DND-41 (cell line): ENCODE results near the gene ZNRF2.

Experiments used
- ATAC-seq: fragments of 200-7000 bp; cut with Tn5 transposase; 3 replicates; pipeline ENCODE4 v1.9.1; 2021; ENCODE audit warnings: low read depth; ENCODE audit not compliant: insufficient read depth
- DNase-seq: peaks from one replicate; pipeline ENCODE4 v3.0.0-alpha.2; 2020
- H2AFZ ChIP-seq: 2 replicates; pipeline ENCODE4 v1.6.0; 2012; ENCODE audit warnings: low read depth, low read length
- H3K27ac ChIP-seq: 2 replicates; pipeline ENCODE4 v1.5.1; 2012; ENCODE audit warnings: low read length, inconsistent platforms
- H3K27me3 ChIP-seq: fragments of 200-600 bp; sonication (generic); 2 replicates; pipeline ENCODE4 v1.6.0; 2012; ENCODE audit warnings: low read length, mild to moderate bottlenecking, inconsistent platforms; ENCODE audit not compliant: insufficient read depth, poor library complexity
- H3K36me3 ChIP-seq: 2 replicates; pipeline ENCODE4 v1.5.1; 2012; ENCODE audit warnings: low read length, inconsistent platforms; ENCODE audit not compliant: insufficient read depth
- H3K4me1 ChIP-seq: 2 replicates; pipeline ENCODE4 v1.5.1; 2012; ENCODE audit warnings: mild to moderate bottlenecking, low read length; ENCODE audit not compliant: insufficient read depth
- H3K4me2 ChIP-seq: 2 replicates; pipeline ENCODE4 v1.6.0; 2012; ENCODE audit warnings: mild to moderate bottlenecking, moderate library complexity, low read length, inconsistent platforms; ENCODE audit not compliant: insufficient read depth
- H3K4me3 ChIP-seq, 2 experiments: fragments of 200-600 bp in 1 of 2; shearing (Covaris generic) in 1 of 2; 2 replicates each; pipeline ENCODE4 v1.5.1; 2012 to 2016; ENCODE audit warnings: inconsistent platforms in 2 of 2, low read length in 2 of 2, mild to moderate bottlenecking in 2 of 2, low read depth in 1 of 2, moderate library complexity in 1 of 2
- H3K79me2 ChIP-seq: 2 replicates; pipeline ENCODE4 v1.6.0; 2012; ENCODE audit warnings: low read length, inconsistent platforms; ENCODE audit not compliant: insufficient read depth
- H3K9ac ChIP-seq: 2 replicates; pipeline ENCODE4 v1.6.0; 2012; ENCODE audit warnings: low read depth, mild to moderate bottlenecking, inconsistent platforms, low read length, moderate library complexity
- H3K9me3 ChIP-seq: 2 replicates; pipeline ENCODE4 v1.5.1; 2012; ENCODE audit warnings: low read length, moderate library complexity, mild to moderate bottlenecking, inconsistent platforms; ENCODE audit not compliant: insufficient read depth, severe bottlenecking
- H4K20me1 ChIP-seq: 2 replicates; pipeline ENCODE4 v1.6.0; 2012; ENCODE audit warnings: low read length; ENCODE audit not compliant: insufficient read depth
- EZH2 ChIP-seq: IDR thresholded peaks from 3 replicates; pipeline ENCODE4 v1.6.1; 2012; ENCODE audit warnings: borderline replicate concordance, low read depth, mild to moderate bottlenecking, moderate library complexity, low read length, inconsistent platforms; ENCODE audit not compliant: severe bottlenecking
- TF ChIP-seq, protein P1 (sequence below): IDR thresholded peaks from 2 replicates; pipeline ENCODE4 v1.5.1; 2012; ENCODE audit warnings: borderline replicate concordance, low read length, moderate library complexity, mild to moderate bottlenecking; ENCODE audit not compliant: poor library complexity, severe bottlenecking; ENCODE audit errors: extremely low read depth

Gene ZNRF2

DNA sequence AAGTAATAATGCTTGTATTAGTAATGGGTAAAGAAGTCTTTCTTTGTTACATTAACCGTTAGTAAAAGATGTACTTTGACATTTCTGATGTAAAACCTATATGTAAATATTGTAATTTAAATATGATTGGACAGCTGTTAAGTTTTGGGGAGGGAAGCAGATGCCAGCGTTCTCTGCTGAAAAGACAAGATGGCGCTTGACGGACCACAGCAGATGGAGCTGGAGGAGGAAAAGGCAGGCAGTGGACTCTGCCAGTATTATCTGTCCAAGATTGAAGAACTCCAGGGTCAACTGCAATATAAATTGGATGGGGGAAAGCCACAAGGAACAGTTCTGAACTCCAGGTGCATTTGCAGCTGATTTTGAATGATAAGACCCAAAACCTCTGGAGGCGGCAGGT, 86.9 kb downstream of the ZNRF2 start:
- peaks cover 12% of the 10 kb centered on the region; the same call in 1 of the 2 replicates for H3K36me3 ChIP-seq
- H3K4me3 ChIP-seq: no peak overlapping the region
- H3K79me2 ChIP-seq: no peaks in the 10 kb centered on the region
- no peaks in the 10 kb centered on the region for H4K20me1 ChIP-seq
- H3K4me2 ChIP-seq: no peak overlapping the region
- no peak overlapping the region for H3K27ac ChIP-seq
- H3K4me1 ChIP-seq: no peaks in the 10 kb centered on the region
- H2AFZ ChIP-seq: no peak overlapping the region
- TF ChIP-seq, protein P1, sequence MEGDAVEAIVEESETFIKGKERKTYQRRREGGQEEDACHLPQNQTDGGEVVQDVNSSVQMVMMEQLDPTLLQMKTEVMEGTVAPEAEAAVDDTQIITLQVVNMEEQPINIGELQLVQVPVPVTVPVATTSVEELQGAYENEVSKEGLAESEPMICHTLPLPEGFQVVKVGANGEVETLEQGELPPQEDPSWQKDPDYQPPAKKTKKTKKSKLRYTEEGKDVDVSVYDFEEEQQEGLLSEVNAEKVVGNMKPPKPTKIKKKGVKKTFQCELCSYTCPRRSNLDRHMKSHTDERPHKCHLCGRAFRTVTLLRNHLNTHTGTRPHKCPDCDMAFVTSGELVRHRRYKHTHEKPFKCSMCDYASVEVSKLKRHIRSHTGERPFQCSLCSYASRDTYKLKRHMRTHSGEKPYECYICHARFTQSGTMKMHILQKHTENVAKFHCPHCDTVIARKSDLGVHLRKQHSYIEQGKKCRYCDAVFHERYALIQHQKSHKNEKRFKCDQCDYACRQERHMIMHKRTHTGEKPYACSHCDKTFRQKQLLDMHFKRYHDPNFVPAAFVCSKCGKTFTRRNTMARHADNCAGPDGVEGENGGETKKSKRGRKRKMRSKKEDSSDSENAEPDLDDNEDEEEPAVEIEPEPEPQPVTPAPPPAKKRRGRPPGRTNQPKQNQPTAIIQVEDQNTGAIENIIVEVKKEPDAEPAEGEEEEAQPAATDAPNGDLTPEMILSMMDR: no peak
- no peak for TF ChIP-seq EZH2
- no peak overlapping the region for H3K9ac ChIP-seq
- no peak for DNase-seq
- no peaks in the 10 kb centered on the region for H3K9me3 ChIP-seq
- no peaks in the 10 kb centered on the region for H3K27me3 ChIP-seq
- no peak for ATAC-seq

GRCh38 chr7:30378275-30378674, 93.9 kb downstream of the ZNRF2 start:
- 0 out of 2 replicates have a peak, but pooled peaks cover 3% of the 10 kb centered on the region for H3K36me3 ChIP-seq
- no peak overlapping the region for H3K4me2 ChIP-seq
- no peaks in the 10 kb centered on the region for H3K9me3 ChIP-seq
- H3K79me2 ChIP-seq: no peaks in the 10 kb centered on the region
- TF ChIP-seq EZH2: no peak
- TF ChIP-seq, protein P1: no peak
- H3K4me3 ChIP-seq: no peak overlapping the region
- H3K4me1 ChIP-seq: no peaks in the 10 kb centered on the region
- no peak overlapping the region for H3K9ac ChIP-seq
- H3K27ac ChIP-seq: no peak overlapping the region
- no peak for ATAC-seq
- no peaks in the 10 kb centered on the region for H3K27me3 ChIP-seq
- H4K20me1 ChIP-seq: no peaks in the 10 kb centered on the region
- H2AFZ ChIP-seq: no peak overlapping the region
- DNase-seq: no peak

DNA sequence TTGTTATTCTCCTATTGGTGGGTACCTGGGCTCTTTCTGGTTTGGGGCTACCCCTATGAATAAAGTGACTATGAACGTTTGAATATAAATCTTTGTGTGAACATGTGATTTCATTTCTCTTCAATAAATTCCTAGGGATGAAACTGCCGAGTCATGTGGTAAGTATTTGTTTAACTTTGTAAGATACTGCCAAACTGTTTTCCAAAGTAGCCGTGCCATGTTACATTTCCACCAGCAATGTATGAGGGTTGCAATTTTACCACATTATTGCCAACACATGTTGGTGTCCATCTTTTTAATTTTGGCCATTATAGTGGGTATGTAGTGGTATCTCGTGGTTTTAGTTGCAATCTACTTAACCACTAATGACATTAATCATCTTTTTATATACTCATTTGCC, 94.7 kb downstream of the ZNRF2 start:
- Histone ChIP-seq H3K4me3 (no peak overlapping the region), H4K20me1 (no peaks in the 10 kb centered on the region), H3K27ac (no peak overlapping the region), H3K27me3 (no peaks in the 10 kb centered on the region), H3K79me2 (no peaks in the 10 kb centered on the region), H2AFZ (no peak overlapping the region), H3K36me3 (0 out of 2 replicates have a peak, but pooled peaks cover 3% of the 10 kb centered on the region), H3K4me2 (no peak overlapping the region), H3K9ac (no peak overlapping the region), H3K9me3 (no peaks in the 10 kb centered on the region), H3K4me1 (no peaks in the 10 kb centered on the region)
- ATAC-seq (no peak), DNase-seq (no peak)
- no peak for TF ChIP-seq EZH2

GRCh38 chr7:30379741-30380140, 95.3 kb downstream of the ZNRF2 start:
- Histone ChIP-seq H3K9me3 (no peaks in the 10 kb centered on the region), H3K4me2 (no peak overlapping the region)

More at GRCh38 chr7:30379741-30380140, 95.3 kb downstream of the ZNRF2 start:
- Histone ChIP-seq H3K4me3 (no peak overlapping the region), H3K4me1 (no peaks in the 10 kb centered on the region), H2AFZ (no peak overlapping the region), H3K36me3 (0 out of 2 replicates have a peak, but pooled peaks cover 3% of the 10 kb centered on the region), H4K20me1 (no peaks in the 10 kb centered on the region), H3K27me3 (no peaks in the 10 kb centered on the region), H3K9ac (no peak overlapping the region), H3K79me2 (no peaks in the 10 kb centered on the region), H3K27ac (no peak overlapping the region)
- TF ChIP-seq, protein P1: no peak
- no peak for TF ChIP-seq EZH2
- DNase-seq (no peak), ATAC-seq (no peak)
